DND-41 (cell line): Measurements from ENCODE around the gene RELT.

Experiments used
- ATAC-seq: fragments of 200-7000 bp; cut with Tn5 transposase; 3 replicates; pipeline ENCODE4 v1.9.1; 2021; ENCODE audit warnings: low read depth; ENCODE audit not compliant: insufficient read depth
- DNase-seq: peaks from one replicate; pipeline ENCODE4 v3.0.0-alpha.2; 2020
- H2AFZ ChIP-seq: 2 replicates; pipeline ENCODE4 v1.6.0; 2012; ENCODE audit warnings: low read depth, low read length
- H3K27ac ChIP-seq: 2 replicates; pipeline ENCODE4 v1.5.1; 2012; ENCODE audit warnings: low read length, inconsistent platforms
- H3K27me3 ChIP-seq: fragments of 200-600 bp; sonication (generic); 2 replicates; pipeline ENCODE4 v1.6.0; 2012; ENCODE audit warnings: low read length, mild to moderate bottlenecking, inconsistent platforms; ENCODE audit not compliant: insufficient read depth, poor library complexity
- H3K36me3 ChIP-seq: 2 replicates; pipeline ENCODE4 v1.5.1; 2012; ENCODE audit warnings: low read length, inconsistent platforms; ENCODE audit not compliant: insufficient read depth
- H3K4me1 ChIP-seq: 2 replicates; pipeline ENCODE4 v1.5.1; 2012; ENCODE audit warnings: mild to moderate bottlenecking, low read length; ENCODE audit not compliant: insufficient read depth
- H3K4me2 ChIP-seq: 2 replicates; pipeline ENCODE4 v1.6.0; 2012; ENCODE audit warnings: mild to moderate bottlenecking, moderate library complexity, low read length, inconsistent platforms; ENCODE audit not compliant: insufficient read depth
- H3K4me3 ChIP-seq, 2 experiments: fragments of 200-600 bp in 1 of 2; shearing (Covaris generic) in 1 of 2; 2 replicates each; pipeline ENCODE4 v1.5.1; 2012 to 2016; ENCODE audit warnings: inconsistent platforms in 2 of 2, low read length in 2 of 2, mild to moderate bottlenecking in 2 of 2, low read depth in 1 of 2, moderate library complexity in 1 of 2
- H3K79me2 ChIP-seq: 2 replicates; pipeline ENCODE4 v1.6.0; 2012; ENCODE audit warnings: low read length, inconsistent platforms; ENCODE audit not compliant: insufficient read depth
- H3K9ac ChIP-seq: 2 replicates; pipeline ENCODE4 v1.6.0; 2012; ENCODE audit warnings: low read depth, mild to moderate bottlenecking, inconsistent platforms, low read length, moderate library complexity
- H3K9me3 ChIP-seq: 2 replicates; pipeline ENCODE4 v1.5.1; 2012; ENCODE audit warnings: low read length, moderate library complexity, mild to moderate bottlenecking, inconsistent platforms; ENCODE audit not compliant: insufficient read depth, severe bottlenecking
- H4K20me1 ChIP-seq: 2 replicates; pipeline ENCODE4 v1.6.0; 2012; ENCODE audit warnings: low read length; ENCODE audit not compliant: insufficient read depth
- CTCF ChIP-seq: IDR thresholded peaks from 2 replicates; pipeline ENCODE4 v1.5.1; 2012; ENCODE audit warnings: borderline replicate concordance, low read length, moderate library complexity, mild to moderate bottlenecking; ENCODE audit not compliant: poor library complexity, severe bottlenecking; ENCODE audit errors: extremely low read depth
- EZH2 ChIP-seq: IDR thresholded peaks from 3 replicates; pipeline ENCODE4 v1.6.1; 2012; ENCODE audit warnings: borderline replicate concordance, low read depth, mild to moderate bottlenecking, moderate library complexity, low read length, inconsistent platforms; ENCODE audit not compliant: severe bottlenecking

Gene RELT

GRCh38 chr11:73387594-73388264, 11.5 kb downstream of the RELT start:
- Histone ChIP-seq H3K4me3 (no peak overlapping the region), H3K9ac (no peak overlapping the region), H4K20me1 (peaks cover 93% of the 10 kb centered on the region), H3K27me3 (no peaks in the 10 kb centered on the region), H3K36me3 (peaks cover 36% of the 10 kb centered on the region), H3K4me2 (no peak overlapping the region), H3K9me3 (no peaks in the 10 kb centered on the region), H3K4me1 (peaks cover 32% of the 10 kb centered on the region), H2AFZ (no peak overlapping the region), H3K27ac (0 out of 2 replicates have a peak overlapping the region, but pooled peaks have one; percentile 18), H3K79me2 (peaks cover 79% of the 10 kb centered on the region)
- DNase-seq = no peak
- ATAC-seq = no peak
- TF ChIP-seq CTCF (no peak), EZH2 (no peak)

DNA sequence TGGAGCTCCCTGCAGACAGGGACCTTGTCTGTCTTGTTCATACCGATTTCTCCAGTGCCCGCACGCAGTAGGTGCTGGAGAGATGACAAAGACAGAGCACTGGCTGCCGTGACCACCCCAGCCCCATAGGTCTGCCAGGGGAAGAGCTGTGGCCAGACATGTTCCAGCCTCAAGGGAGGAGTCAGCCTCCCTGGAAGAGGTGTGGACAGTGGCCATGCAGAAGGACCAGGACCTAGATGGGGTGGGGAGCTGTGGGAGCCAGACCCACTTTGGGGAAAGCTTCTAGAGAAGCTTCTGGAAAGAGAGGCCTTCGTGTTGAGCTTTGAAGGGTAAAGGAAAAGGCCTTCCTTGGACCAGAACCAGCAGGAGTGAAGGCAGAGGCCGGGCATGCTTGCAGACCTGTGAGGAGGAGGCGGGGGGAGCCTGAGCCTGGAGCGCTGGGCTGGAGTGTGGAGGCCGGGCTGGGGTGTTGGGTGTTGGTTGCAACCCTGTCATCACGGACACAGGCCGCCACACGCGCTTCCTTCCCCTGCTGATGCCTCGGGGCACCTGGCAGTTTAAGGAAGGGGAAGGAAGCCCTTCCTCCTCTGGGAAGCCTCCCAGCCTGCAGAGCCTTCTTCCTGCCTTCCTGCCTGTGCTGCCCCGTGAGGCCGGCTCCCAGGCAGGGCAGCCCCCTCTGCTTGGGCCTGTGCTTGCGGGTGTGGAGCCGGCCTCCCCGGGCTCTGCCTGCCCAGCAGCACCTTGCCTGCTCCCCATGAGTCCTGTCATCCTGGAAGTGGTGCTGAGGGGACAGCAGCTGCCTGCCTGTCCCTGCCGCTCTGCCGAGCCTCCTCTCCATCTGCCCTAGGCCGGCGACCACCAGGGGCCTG, 12.3 kb downstream of the RELT start:
- Histone ChIP-seq H3K79me2 (peaks cover 71% of the 10 kb centered on the region), H3K27me3 (no peaks in the 10 kb centered on the region), H3K9ac (no peak overlapping the region), H3K4me1 (peaks cover 27% of the 10 kb centered on the region), H3K36me3 (peaks cover 42% of the 10 kb centered on the region), H3K27ac (no peak overlapping the region), H4K20me1 (peaks cover 91% of the 10 kb centered on the region), H3K9me3 (no peaks in the 10 kb centered on the region), H2AFZ (no peak overlapping the region), H3K4me3 (no peak overlapping the region), H3K4me2 (no peak overlapping the region)
- ATAC-seq = no peak
- DNase-seq = no peak
- TF ChIP-seq CTCF (no peak), EZH2 (no peak)

GRCh38 chr11:73389134-73389525, 12.9 kb downstream of the RELT start:
- peaks cover 22% of the 10 kb centered on the region for H3K4me1 ChIP-seq

More at GRCh38 chr11:73389134-73389525, 12.9 kb downstream of the RELT start:
- no peak overlapping the region for H3K4me3 ChIP-seq
- no peak overlapping the region for H3K9ac ChIP-seq
- ATAC-seq (no peak), DNase-seq (no peak)
- no peaks in the 10 kb centered on the region for H3K9me3 ChIP-seq
- H3K4me2 ChIP-seq = no peak overlapping the region
- H2AFZ ChIP-seq = no peak overlapping the region
- no peak overlapping the region for H3K27ac ChIP-seq
- TF ChIP-seq CTCF (no peak), EZH2 (no peak)
- H3K79me2 ChIP-seq = peaks cover 65% of the 10 kb centered on the region
- peaks cover 85% of the 10 kb centered on the region for H4K20me1 ChIP-seq
- no peaks in the 10 kb centered on the region for H3K27me3 ChIP-seq
- H3K36me3 ChIP-seq = peaks cover 47% of the 10 kb centered on the region
